GM03348 (cell line): ENCODE data around the gene FAM50A.
A peak's percentile ranks its signal among the peaks of the same experiment; 100 is the strongest.
"Not testable (repeated sequence)": the region's sequence is repeated elsewhere in the genome, so short reads cannot be mapped to it uniquely, and the experiment has no call there.

Experiments used
- DNase-seq: peaks from one replicate; pipeline ENCODE4 v3.0.0; 2012; ENCODE audit warnings: low spot score

FAM50A gene

DNA sequence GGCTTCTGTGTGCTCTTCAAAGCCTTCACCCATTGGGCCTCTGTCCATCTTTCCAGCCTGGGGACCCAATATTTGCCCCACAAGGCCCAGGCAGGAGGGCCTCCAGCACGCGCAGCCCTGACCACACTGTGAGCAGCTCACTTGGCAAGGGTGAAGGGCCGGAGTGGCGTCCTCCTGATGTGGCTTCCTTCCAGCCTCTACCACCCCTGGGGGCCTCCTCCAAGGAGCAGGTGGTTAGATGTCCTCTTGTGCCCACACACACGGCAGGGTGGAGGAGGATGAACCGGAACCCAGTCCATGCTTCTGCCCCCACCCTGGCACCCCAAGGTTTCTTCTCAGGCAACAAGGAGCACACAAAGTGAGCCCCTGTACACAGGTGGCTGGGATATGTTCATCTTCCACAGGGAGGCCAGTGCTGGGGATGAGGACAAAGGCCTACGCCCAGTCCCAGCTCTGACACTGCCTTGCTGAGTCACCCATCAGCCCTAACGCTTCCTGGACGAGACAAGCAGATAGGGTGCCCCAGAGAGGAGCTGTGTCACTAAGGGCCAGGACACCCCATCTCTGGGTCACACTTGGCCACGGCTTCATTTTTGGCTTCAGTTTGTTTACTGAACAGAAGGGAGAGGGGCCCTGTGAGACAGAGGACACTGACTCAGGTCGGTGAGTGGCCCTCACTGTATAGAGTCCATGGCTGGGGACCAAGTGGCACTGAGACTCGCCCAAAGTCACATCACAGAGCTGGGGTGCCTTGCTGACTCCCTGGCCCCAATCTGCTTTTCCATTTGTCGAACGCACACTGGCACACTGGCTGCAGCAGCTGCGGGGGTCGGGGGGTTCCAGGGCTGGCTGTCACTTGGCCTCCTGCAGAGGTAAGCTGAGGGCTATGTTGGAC lies 40.6 kb downstream of the FAM50A start:
- no peak for DNase-seq

GRCh38 chrX:154485150-154486051 lies 41.5 kb downstream of the FAM50A start:
- no peak for DNase-seq

DNA sequence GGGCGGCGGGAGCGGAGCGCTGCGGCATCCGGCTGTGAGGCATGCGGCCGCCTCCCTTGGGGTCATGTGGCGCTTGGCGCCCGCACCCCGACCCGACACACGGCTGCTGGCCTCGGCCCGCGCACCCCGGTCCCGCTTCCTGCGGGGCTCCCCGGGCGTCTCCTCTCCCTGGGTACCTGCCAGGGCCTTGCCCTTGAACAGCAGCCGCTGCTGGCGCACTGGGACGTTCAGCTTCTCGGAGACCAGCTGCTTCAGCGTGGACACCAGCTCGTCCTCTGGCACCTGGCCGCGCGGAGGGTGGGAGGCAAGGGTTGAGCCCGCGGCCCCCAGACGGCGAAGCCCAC lies 42.1 kb downstream of the FAM50A start:
- peak; percentile 29 for DNase-seq

DNA sequence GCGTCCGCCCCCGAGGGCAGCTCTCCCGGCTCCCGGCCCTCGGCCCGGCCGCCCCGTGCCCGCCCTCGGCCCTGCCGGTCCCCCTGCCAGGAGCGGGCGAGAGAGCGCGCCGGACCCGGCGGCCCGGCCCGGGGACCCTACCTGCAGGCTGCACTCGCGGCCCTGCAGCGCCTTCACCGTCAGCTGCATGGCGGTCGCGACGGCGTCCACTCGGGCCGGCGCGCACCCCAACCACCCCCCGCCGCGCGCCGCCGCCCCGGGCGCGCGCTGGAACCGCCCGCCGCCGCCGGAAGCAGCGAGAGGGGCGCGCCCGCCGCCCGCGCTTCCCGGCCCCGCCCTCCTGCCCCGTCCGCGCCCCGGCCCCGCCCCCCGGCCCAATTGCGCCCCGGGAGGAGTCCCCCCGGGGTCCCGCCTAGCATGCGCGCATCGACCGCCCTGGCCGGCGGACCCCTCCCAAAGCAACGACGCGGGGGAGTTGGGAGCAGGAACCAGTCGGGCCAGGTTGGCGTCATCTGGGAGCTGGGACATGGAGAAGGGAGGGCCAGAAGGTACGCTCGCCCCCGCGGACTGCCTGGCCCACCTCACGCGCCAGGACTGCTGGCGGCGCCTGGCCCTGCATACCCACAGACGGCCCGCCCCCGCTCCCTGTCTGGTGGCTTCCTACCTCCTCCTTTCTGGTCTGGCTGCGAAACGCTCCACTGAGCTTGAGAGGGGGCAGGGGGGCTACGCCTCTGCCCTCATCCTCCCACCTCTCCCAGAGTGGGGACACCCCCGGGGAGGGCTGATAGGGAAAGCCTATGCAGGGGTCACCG lies 42.7 kb downstream of the FAM50A start, which contains the start of gene UBL4A:
Gene UBL4A, minus strand, starts transcription at position 220 of the 812 bp plus-strand sequence. Its CDS starts 31 bp downstream, at position 189.
- peak; percentile 87 for DNase-seq

DNA sequence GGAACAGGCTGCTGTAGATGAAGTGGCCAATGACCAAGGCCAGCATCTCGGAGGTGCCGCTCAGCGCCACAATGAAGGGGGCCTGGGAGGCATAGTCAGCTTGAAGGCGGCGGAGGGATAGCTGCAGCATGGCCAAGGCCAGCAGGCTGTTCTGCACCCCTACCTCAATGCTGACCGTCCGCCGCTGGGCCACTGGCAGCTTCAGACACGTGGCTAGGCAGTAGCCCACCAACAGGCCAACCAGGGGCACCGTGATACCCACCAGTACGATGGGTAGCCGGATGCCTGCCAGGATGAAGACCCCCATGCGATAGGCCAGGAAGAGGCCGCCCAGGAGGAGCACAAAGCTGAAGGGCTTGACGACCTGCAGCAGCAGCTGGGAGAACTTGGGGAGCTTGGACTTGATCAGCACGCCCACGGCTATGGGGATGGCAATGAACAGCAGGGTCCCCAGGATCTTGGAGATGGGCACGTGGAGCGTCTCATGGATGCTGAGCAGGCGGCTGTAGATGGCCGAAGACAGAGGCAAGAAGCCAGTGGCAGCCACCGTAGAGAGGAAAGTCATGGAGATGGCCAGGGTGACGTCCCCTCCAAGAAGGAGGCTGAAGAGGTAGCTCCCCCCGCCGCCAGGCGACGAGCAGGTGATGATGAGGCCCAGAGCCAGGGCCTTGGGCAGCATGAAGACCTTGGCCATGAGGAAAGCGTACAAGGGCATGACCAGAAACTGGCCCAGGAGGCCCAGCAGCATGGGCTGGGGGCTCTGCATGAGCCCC lies 43.8 kb downstream of the FAM50A start:
- DNase-seq, result no peak

DNA sequence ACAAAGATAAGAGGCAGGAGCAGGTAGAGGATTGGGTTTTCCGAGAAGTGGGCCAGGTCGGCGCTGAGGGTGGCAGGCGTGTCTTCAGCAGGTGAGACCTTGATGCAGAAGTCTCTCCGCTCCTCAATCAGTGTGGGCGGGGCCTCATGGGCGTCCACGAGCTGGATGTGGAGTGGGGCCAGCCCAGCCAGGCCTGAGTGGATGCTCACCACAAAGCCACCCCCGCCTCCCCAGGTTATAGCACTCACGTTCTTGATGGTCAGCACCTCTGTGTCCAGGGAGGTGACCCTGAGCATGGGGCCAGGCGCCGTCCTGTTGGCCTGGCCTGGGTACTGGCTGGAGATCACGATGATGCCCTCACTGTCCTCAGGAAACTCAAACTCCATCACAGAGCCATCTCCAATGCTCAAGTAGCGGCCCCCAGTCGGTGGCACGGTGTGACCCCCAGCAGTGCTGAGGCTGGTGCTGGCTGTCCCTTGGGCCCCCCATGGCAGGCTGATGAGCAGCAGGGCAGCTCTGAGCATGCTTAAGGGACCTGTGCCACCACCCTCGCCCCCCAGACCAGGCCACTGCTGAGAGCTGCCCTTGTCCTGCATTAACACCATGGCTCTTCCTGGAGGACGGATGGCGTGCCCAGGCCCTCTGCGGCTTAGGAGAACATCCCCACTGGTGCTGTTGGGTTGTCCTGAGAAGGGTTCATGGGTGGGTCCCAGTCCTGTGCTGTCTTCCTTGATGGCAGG lies 44.6 kb downstream of the FAM50A start:
- no peak for DNase-seq

GRCh38 chrX:154489182-154489581 lies 45.2 kb downstream of the FAM50A start:
- DNase-seq, result no peak

DNA sequence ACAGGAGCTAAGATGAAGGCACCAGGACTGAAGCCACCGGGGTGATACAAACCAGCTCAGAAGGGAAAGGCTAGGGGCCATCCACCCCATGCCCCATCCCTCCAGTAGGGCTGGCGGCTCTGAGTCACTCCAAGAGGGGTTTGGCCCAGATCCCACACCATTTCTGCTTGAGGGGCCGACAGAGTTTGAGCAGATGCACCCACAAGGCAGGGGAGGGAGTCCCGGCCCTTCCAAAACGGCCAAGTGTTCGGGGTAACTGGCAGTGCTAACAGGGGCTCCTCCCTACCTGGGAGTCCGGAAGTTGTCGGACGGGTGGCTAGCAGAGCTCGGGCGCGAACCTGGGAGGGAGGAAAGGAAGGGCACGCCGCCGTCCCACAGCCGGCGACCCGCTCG lies 46.1 kb downstream of the FAM50A start:
- DNase-seq, result peak; percentile 50

- peak; percentile 95 for DNase-seq
Measured at GRCh38 chrX:154490414-154491083, 46.6 kb downstream of the FAM50A start, which contains the start of gene SLC10A3. Gene SLC10A3 (minus strand): TSS chrX:154490629. CDS start chrX:154488940, 1,689 bp downstream.

- no peak for DNase-seq
Measured at GRCh38 chrX:154494715-154495114, 50.8 kb downstream of the FAM50A start.

- no peak for DNase-seq
Measured at GRCh38 chrX:154495472-154495922, 51.6 kb downstream of the FAM50A start.

DNA sequence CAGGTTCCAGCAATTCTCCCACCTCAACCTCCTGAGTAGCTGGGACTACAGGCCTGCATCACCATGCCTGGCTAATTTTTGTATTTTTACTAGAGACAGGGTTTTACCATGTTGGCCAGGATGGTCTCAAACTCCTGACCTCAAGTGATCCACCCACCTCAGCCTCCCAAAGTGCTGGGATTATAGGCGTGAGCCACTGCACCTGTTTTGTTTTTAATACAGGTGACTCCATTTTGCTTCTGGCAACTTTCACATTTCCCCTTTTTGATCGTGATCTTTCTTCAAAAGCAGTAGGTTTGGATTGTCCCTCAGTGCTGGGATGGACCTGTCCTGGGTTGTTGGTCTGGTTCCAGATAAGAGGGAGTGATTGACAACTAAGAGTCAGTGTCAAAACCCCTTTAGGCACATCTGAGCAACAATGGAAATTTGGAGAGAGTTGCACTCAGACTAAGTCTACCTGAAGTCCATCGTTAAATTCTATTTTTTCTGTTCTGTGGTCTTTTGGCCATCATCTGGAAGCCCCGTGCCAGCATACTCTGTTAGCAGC lies 52.7 kb downstream of the FAM50A start:
- not testable (repeated sequence) for DNase-seq
